Choroid plexus epithelial cell (primary cell): ENCODE results near the gene APMAP.

Source experiments
- DNase-seq: peaks from one replicate; pipeline ENCODE4 v3.0.0-alpha.2; 2010; ENCODE audit warnings: low read depth
- H3K4me3 ChIP-seq: 2 replicates; pipeline ENCODE4 v1.5.1; 2011; ENCODE audit warnings: low read depth, mild to moderate bottlenecking, control low read depth, low read length, moderate library complexity
- CTCF ChIP-seq: conservative IDR thresholded peaks from 2 replicates; pipeline ENCODE4 v1.5.1; 2011; ENCODE audit warnings: low read depth, mild to moderate bottlenecking, control low read depth, inconsistent platforms, low read length, moderate library complexity

APMAP gene

GRCh38 chr20:24980291-24981053 lies 12.1 kb downstream of the APMAP start:
- H3K4me3 ChIP-seq, result no peak overlapping the region
- no peak for TF ChIP-seq CTCF
- DNase-seq, result no peak

GRCh38 chr20:24979036-24979960 lies 13.3 kb downstream of the APMAP start:
- DNase-seq, result no peak
- TF ChIP-seq CTCF, result no peak
- H3K4me3 ChIP-seq, result no peak overlapping the region

- no peak for DNase-seq
- H3K4me3 ChIP-seq, result no peak overlapping the region
- TF ChIP-seq CTCF, result no peak
These were observed 14.0 kb downstream of the APMAP start for GRCh38 chr20:24978513-24978912.

GRCh38 chr20:24977797-24978196 lies 14.8 kb downstream of the APMAP start:
- DNase-seq, result no peak
- TF ChIP-seq CTCF, result no peak

GRCh38 chr20:24977336-24977735 lies 15.2 kb downstream of the APMAP start:
- DNase-seq, result no peak
- H3K4me3 ChIP-seq, result no peak overlapping the region
- no peak for TF ChIP-seq CTCF

More at GRCh38 chr20:24977797-24978196, 14.8 kb downstream of the APMAP start:
- no peak overlapping the region for H3K4me3 ChIP-seq

GRCh38 chr20:24972341-24972740 lies 20.2 kb downstream of the APMAP start:
- DNase-seq, result no peak
- no peak for TF ChIP-seq CTCF

More at GRCh38 chr20:24972341-24972740, 20.2 kb downstream of the APMAP start:
- H3K4me3 ChIP-seq, result no peak overlapping the region
